ENCODE data around the gene MARK4. TPM values are rescaled to one million over a fixed set of nuclear protein-coding genes. Genes with fewer than 3 reads are reported as not detected.

The MARK4 gene
- total RNA-seq, 4 donors from 2014 or later = 10.2 to 26.2 (median 14.4) TPM

GRCh38 chr19:45224645-45225044 is 26.4 kb upstream of the MARK4 start:
- TF ChIP-seq CTCF (IDR thresholded peaks at IDR 0.05; ENCODE audit: low read depth) = no peak

- TF ChIP-seq CTCF (IDR thresholded peaks at IDR 0.05; ENCODE audit: low read depth) = no peak
Measured at GRCh38 chr19:45231891-45232290, 19.2 kb upstream of the MARK4 start.

GRCh38 chr19:45234089-45234869 is 16.8 kb upstream of the MARK4 start:
- no peak for TF ChIP-seq CTCF (IDR thresholded peaks at IDR 0.05; ENCODE audit: low read depth)

GRCh38 chr19:45235485-45235884 is 15.6 kb upstream of the MARK4 start:
- no peak for TF ChIP-seq CTCF (IDR thresholded peaks at IDR 0.05; ENCODE audit: low read depth)

- no peak for TF ChIP-seq CTCF (IDR thresholded peaks at IDR 0.05; ENCODE audit: low read depth)
Measured at GRCh38 chr19:45238556-45238955, 12.5 kb upstream of the MARK4 start.

- no peak for TF ChIP-seq CTCF (IDR thresholded peaks at IDR 0.05; ENCODE audit: low read depth)
Measured at GRCh38 chr19:45243144-45243732, 7.8 kb upstream of the MARK4 start.

- TF ChIP-seq CTCF (IDR thresholded peaks at IDR 0.05; ENCODE audit: low read depth) = no peak
Measured at GRCh38 chr19:45244133-45244794, 6.8 kb upstream of the MARK4 start.
